ENCODE results near the gene PRKAG2. TPM values are rescaled to one million over a fixed set of nuclear protein-coding genes. Genes with fewer than 3 reads are reported as not detected.
A peak's percentile ranks its signal among the peaks of the same experiment; 100 is the strongest.
"Not testable (repeated sequence)": the region's sequence is repeated elsewhere in the genome, so short reads cannot be mapped to it uniquely, and the experiment has no call there.

Gene PRKAG2
- total and polyA plus RNA-seq, 2 of the 8 experiments (the other 6 are each of a cell fraction or from before 2014, with no cell fraction given): 7.5 to 18.1 TPM

DNA sequence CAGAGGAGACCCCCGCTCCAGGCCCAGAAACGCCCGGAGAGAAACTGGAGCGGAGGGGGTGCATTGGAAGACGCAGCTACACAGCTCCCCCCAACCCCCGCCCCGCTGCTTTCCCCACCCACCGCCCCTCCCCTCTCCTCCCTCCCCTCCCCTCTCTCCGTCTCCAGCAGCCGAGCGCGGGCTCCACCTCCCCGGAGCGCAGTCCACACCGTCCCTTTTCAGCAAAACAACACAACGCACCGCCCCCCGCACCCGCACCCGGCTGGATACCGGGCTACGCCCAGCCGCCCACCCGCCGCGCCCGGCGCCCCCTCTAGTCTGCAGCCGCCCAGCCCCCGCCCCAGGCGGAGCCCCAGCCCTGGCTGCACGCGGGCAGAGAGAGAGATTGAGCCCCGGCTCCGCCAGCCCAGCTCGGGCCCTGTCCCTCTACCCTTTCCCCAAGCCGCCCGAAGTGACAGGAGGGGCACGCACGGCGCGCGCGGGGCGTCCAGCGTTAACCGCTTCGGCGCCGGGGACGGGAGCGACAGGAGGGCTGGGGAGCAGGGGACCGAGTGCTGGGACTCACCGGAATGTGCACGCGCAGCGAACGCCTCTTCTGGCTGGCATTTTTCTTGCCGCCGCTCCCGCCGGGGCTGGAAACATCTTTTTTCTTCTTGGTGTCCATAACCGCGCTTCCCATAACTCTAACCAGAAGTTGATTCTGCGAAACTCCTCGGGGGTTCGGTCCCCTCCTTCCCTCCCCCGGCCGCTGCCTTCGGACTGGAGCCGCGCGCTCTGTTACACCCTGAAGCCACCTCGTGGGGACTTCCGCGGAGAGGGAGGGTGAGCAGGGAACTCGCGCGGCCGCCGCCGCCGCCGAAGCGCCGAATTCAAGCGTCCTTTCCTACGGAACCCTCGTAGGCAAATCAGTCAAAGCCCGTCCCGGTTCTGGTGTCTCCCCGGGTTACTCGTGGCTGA, 695 bp downstream of the PRKAG2 start (continued):
- TF ChIP-seq, protein P1, sequence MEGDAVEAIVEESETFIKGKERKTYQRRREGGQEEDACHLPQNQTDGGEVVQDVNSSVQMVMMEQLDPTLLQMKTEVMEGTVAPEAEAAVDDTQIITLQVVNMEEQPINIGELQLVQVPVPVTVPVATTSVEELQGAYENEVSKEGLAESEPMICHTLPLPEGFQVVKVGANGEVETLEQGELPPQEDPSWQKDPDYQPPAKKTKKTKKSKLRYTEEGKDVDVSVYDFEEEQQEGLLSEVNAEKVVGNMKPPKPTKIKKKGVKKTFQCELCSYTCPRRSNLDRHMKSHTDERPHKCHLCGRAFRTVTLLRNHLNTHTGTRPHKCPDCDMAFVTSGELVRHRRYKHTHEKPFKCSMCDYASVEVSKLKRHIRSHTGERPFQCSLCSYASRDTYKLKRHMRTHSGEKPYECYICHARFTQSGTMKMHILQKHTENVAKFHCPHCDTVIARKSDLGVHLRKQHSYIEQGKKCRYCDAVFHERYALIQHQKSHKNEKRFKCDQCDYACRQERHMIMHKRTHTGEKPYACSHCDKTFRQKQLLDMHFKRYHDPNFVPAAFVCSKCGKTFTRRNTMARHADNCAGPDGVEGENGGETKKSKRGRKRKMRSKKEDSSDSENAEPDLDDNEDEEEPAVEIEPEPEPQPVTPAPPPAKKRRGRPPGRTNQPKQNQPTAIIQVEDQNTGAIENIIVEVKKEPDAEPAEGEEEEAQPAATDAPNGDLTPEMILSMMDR (IDR thresholded peaks at IDR 0.05; ENCODE audit: control extremely low read depth in 1 of 3, insufficient read depth in 1 of 3, low read depth in 1 of 3, low read length in 3 of 3): no peak
- TF ChIP-seq SIRT6 (IDR thresholded peaks at IDR 0.05; ENCODE audit: low read length) (no peak), GABPA (IDR thresholded peaks at IDR 0.05; ENCODE audit: borderline replicate concordance, insufficient read depth, low read length) (no peak), RAD21 (IDR thresholded peaks at IDR 0.05 in 1 of 2, conservative IDR thresholded peaks at IDR 0.05 in 1 of 2; ENCODE audit: low read depth in 2 of 2, low read length in 2 of 2) (no peak), EZH2 (IDR thresholded peaks at IDR 0.05; ENCODE audit: low read depth, low read length, severe bottlenecking) (peak; percentile 59), SAP30 (IDR thresholded peaks at IDR 0.05; ENCODE audit: insufficient read depth, insufficient replicate concordance, low read length) (no peak)

DNA sequence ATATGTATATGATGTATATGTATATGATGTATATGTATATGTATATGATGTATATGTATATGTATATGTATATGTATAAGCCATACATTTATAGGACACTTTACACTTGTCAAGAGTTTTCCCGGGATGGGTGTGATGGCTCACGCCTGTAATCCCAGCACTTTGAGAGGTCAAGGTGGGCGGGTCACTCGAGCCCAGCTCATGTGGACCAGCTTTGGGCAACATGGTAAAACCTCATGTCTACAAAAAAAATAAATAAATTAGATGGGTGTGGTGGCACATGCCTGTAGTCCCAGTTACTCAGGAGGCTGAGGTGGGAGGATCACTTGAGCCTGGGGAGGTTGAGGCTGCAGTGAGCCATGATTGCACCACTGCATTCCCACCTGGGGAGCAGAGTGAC, 2.4 kb downstream of the PRKAG2 start:
- H2BK12ac ChIP-seq (ENCODE audit: low read depth, low read length); H3K9me3 ChIP-seq (ENCODE audit: insufficient read depth in 2 of 2, low read depth in 1 of 2, low read length in 1 of 2); H3K14ac ChIP-seq (ENCODE audit: insufficient read length); H4K20me1 ChIP-seq (replicated peaks in 1 of 2; ENCODE audit: control insufficient read depth in 1 of 2, insufficient read depth in 2 of 2, low read length in 2 of 2); H2BK120ac ChIP-seq (replicated peaks; ENCODE audit: low read depth, low read length); H3K23ac ChIP-seq (ENCODE audit: insufficient read length); DNase-seq (ENCODE audit: low read depth in 1 of 2, low spot score in 2 of 2); H2BK20ac ChIP-seq (ENCODE audit: low read length); H4K5ac ChIP-seq (ENCODE audit: insufficient read length, low read depth, low read length); FAIRE-seq; H2BK5ac ChIP-seq (ENCODE audit: low read depth, low read length); H4K91ac ChIP-seq (replicated peaks; ENCODE audit: insufficient read length, low read length); H3K4me3 ChIP-seq (ENCODE audit: extremely low read depth in 1 of 4, insufficient read depth in 2 of 4, low read depth in 3 of 4, low read length in 4 of 4); H3K9ac ChIP-seq (replicated peaks in 1 of 4; ENCODE audit: extremely low read depth in 1 of 4, low read depth in 3 of 4, low read length in 3 of 4); H3K79me1 ChIP-seq (ENCODE audit: low read depth, low read length); H2BK15ac ChIP-seq (ENCODE audit: low read length); H3K27ac ChIP-seq (ENCODE audit: low read depth, low read length); H3K18ac ChIP-seq (ENCODE audit: extremely low read depth, low read length); H3K36me3 ChIP-seq (ENCODE audit: control insufficient read depth in 2 of 4, insufficient read depth in 4 of 4, low read length in 3 of 4); H3K4ac ChIP-seq (replicated peaks; ENCODE audit: insufficient read length, low read depth, low read length); H2AFZ ChIP-seq (ENCODE audit: low read length); H2AK5ac ChIP-seq (ENCODE audit: low read depth, low read length); H3K56ac ChIP-seq (replicated peaks; ENCODE audit: insufficient read length, low read depth, low read length); H4K8ac ChIP-seq (ENCODE audit: extremely low read depth, insufficient read depth, low read length); H3K79me2 ChIP-seq (ENCODE audit: control insufficient read depth in 1 of 2, insufficient read depth in 2 of 2, low read length in 2 of 2): not testable (repeated sequence)
- peak overlapping the region; percentile 66 to 79; a peak in 1 of 4 replicates for H3K4me2 ChIP-seq (ENCODE audit: insufficient read depth in 1 of 2, low read depth in 2 of 2, low read length in 2 of 2)
- H3K27me3 ChIP-seq (replicated peaks in 1 of 4; ENCODE audit: control insufficient read depth in 3 of 4, extremely low read depth in 1 of 4, insufficient read depth in 3 of 4, low read length in 3 of 4): peaks cover 6 to 28% (median 18%) of the 10 kb centered on the region in 4 experiments
- ChIA-PET POLR2A (ENCODE audit: partially characterized antibody) (interaction anchor here (0.7 to 1.0 kb wide), 2 partner anchors 20 to 81 kb away, joined by 3 to 5 read pairs; no protein-coding TSS in a partner anchor), CTCF (ENCODE audit: partially characterized antibody) (interaction anchor here (1.1 to 1.4 kb wide), 2 partner anchors 11 to 92 kb away, joined by 3 to 7 read pairs; no protein-coding TSS in a partner anchor)
- H3K23me2 ChIP-seq (ENCODE audit: low read depth, low read length): peaks cover 25% of the 10 kb centered on the region
- H3K4me1 ChIP-seq (replicated peaks in 1 of 4; ENCODE audit: control insufficient read depth in 3 of 4, insufficient read depth in 4 of 4, low read length in 3 of 4): peaks cover 0 to 14% (median 4%) of the 10 kb centered on the region in 4 experiments; a peak in 6 of 7 replicates
- 90% methylated on average over 4 of the region's 4 CpGs; no CpG with 5 or more reads in 1 of the 2 experiments for WGBS, 2 experiments (ENCODE audit: extremely low coverage in 1 of 2, insufficient coverage in 1 of 2, insufficient read length in 1 of 2, insufficient replicate concordance in 2 of 2, low coverage in 1 of 2, low lambda C conversion rate in 2 of 2, missing lambda C conversion rate in 1 of 2)

Data from H1 (cell line).